Activated CD8-positive, alpha-beta T cell treated with anti-CD3 and anti-CD28 coated beads for 36 hours (primary cell): Measurements from ENCODE around the gene DAPK2. TPM values are rescaled to one million over a fixed set of nuclear protein-coding genes. Genes with fewer than 3 reads are reported as not detected.

Experiments used
- ATAC-seq: fragments of 200-7000 bp; cut with Tn5 transposase; one replicate; pipeline ENCODE4 v1.10.0; 2021; ENCODE audit warnings: mild to moderate bottlenecking, moderate library complexity
- CTCF ChIA-PET: fragments of 350-600 bp; sonication (Branson Sonifier 250); formaldehyde crosslinking; loops from one replicate; lab custom pipeline; 2021; ENCODE audit warnings: antibody characterized with exemption; lab: Charles Lee
- POLR2A ChIA-PET: fragments of 350-600 bp; sonication (Branson Sonifier 250); formaldehyde crosslinking; loops from one replicate; lab custom pipeline; 2021; ENCODE audit warnings: antibody characterized with exemption; lab: Charles Lee
- DNase-seq: peaks from one replicate; pipeline ENCODE4 v3.0.0-alpha.2; 2020
- H3K27ac Mint-ChIP-seq: one replicate; pipeline ENCODE4 v1.8.0; 2021; ENCODE audit warnings: mild to moderate bottlenecking, mixed read lengths
- H3K27me3 Mint-ChIP-seq: one replicate; pipeline ENCODE4 v1.8.0; 2021; ENCODE audit warnings: mixed read lengths
- H3K36me3 Mint-ChIP-seq: one replicate; pipeline ENCODE4 v1.8.0; 2021; ENCODE audit warnings: low read depth, mixed read lengths
- H3K4me1 Mint-ChIP-seq: one replicate; pipeline ENCODE4 v1.8.0; 2021; ENCODE audit warnings: low read depth, mixed read lengths
- H3K4me3 Mint-ChIP-seq: one replicate; pipeline ENCODE4 v1.8.0; 2021; ENCODE audit warnings: mild to moderate bottlenecking, moderate library complexity, mixed read lengths
- H3K9me3 Mint-ChIP-seq: one replicate; pipeline ENCODE4 v1.8.0; 2021; ENCODE audit warnings: mixed read lengths
- intact Hi-C: fragments of 100-400 bp; cut with micrococcal nuclease; formaldehyde crosslinking; loops from one replicate; pipeline ENCODE4 v1.10.0; 2022
- total RNA-seq, 2 experiments: library from RNA; stranded (reverse); gene quantifications; one replicate each; pipeline ENCODE4 v1.2.3, GENCODE V29; 2021
- TF ChIP-seq, protein P1 (sequence below): fragments of 200-600 bp; IDR thresholded peaks from one replicate; pipeline ENCODE4 v1.8.0; 2022; ENCODE audit warnings: antibody characterized with exemption, mild to moderate bottlenecking

DAPK2 gene
- total RNA-seq, 2 experiments from 2014 or later = 1.2 to 1.5 TPM

DNA sequence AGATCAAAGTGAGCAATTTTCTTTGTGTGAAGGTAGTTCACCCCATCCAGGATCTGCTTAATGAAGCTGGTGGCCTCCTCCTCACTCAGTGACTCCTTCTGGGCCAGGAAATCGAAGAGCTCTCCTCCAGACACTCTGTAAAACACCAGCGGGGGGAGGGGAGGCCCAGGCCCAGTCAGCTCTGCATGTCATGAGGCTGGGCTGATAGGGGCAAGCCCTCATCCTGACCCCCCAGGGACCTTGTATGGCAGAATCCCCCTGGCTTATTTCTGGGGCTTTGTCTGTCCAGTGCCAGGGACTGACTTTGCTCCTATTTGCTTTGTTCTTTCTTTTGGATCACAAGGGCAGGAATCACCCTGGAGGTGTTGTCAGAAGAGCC lies 74.9 kb downstream of the DAPK2 start:
- ChIA-PET POLR2A (interaction anchor here (0.8 to 1.0 kb wide), 3 partner anchors 14 to 54 kb away, joined by 3 read pairs; no protein-coding TSS in a partner anchor), CTCF (interaction anchor here (1.0 to 4.7 kb wide), 8 partner anchors 14 to 362 kb away, joined by 3 to 30 read pairs (median 5); partner anchors contain the start of gene DAPK2)
- Mint-ChIP-seq H3K27me3 (no peaks in the 10 kb centered on the region), H3K36me3 (no peaks in the 10 kb centered on the region), H3K27ac (peak overlapping the region; percentile 89), H3K4me3 (peak overlapping the region; percentile 11), H3K4me1 (peaks cover 41% of the 10 kb centered on the region), H3K9me3 (no peaks in the 10 kb centered on the region)
- TF ChIP-seq, protein P1, sequence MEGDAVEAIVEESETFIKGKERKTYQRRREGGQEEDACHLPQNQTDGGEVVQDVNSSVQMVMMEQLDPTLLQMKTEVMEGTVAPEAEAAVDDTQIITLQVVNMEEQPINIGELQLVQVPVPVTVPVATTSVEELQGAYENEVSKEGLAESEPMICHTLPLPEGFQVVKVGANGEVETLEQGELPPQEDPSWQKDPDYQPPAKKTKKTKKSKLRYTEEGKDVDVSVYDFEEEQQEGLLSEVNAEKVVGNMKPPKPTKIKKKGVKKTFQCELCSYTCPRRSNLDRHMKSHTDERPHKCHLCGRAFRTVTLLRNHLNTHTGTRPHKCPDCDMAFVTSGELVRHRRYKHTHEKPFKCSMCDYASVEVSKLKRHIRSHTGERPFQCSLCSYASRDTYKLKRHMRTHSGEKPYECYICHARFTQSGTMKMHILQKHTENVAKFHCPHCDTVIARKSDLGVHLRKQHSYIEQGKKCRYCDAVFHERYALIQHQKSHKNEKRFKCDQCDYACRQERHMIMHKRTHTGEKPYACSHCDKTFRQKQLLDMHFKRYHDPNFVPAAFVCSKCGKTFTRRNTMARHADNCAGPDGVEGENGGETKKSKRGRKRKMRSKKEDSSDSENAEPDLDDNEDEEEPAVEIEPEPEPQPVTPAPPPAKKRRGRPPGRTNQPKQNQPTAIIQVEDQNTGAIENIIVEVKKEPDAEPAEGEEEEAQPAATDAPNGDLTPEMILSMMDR = no peak
- DNase-seq = peak; percentile 71
- peak; percentile 64 for ATAC-seq
- intact Hi-C loops = no loop called here

DNA sequence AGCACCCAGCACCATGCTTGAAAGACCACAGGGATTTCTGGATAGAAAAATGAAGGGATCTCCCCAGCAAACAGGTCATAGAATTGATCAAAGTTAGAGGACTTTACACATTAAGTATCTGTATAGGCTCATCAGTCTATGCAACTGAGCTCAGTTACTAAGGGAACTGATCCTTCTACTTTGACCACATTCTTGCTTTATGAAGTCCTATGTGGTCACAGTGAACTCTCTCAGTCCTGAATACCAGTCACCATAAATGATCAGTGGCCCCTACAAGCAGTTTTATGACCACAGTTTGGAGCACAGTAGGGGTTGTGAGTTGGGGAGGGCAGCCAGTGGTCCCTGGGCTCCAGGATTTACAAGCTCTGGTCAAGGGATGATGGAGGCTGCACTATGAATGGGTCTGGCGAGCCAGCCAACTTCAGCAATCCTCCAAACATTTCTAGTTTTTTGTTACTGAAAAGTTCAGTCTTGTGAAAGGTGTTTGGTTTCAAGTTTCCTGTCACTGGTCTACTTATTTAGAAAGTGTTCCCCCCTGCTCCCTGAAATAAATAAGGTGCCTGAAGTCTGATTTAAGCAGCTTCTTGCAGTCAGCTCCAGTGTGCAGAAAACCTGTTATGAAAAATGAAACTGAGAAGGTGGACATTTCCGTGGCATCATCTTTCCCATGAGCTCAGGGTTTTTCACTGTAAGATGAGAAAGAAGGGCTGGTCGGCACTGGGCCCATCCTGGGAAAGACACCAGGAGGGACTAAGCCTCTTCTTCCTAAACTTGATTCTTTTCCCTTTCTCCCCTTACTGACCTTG lies 75.5 kb downstream of the DAPK2 start:
- ATAC-seq (peak; percentile 83), DNase-seq (peak; percentile 65)
- H3K36me3 Mint-ChIP-seq = no peaks in the 10 kb centered on the region
- H3K27me3 Mint-ChIP-seq = no peaks in the 10 kb centered on the region
- POLR2A ChIA-PET = interaction anchor here (0.8 to 0.9 kb wide), 2 partner anchors 22 to 54 kb away, joined by 3 read pairs; no protein-coding TSS in a partner anchor
- no peaks in the 10 kb centered on the region for H3K9me3 Mint-ChIP-seq
- H3K4me1 Mint-ChIP-seq = peaks cover 41% of the 10 kb centered on the region
- TF ChIP-seq, protein P1 = no peak
- intact Hi-C loops = no loop called here
- peak overlapping the region; percentile 11 for H3K4me3 Mint-ChIP-seq
- CTCF ChIA-PET = interaction anchor here (1.0 to 4.7 kb wide), 8 partner anchors 14 to 361 kb away, joined by 3 to 30 read pairs (median 5); partner anchors contain the start of gene DAPK2
- H3K27ac Mint-ChIP-seq = peak overlapping the region; percentile 89

DNA sequence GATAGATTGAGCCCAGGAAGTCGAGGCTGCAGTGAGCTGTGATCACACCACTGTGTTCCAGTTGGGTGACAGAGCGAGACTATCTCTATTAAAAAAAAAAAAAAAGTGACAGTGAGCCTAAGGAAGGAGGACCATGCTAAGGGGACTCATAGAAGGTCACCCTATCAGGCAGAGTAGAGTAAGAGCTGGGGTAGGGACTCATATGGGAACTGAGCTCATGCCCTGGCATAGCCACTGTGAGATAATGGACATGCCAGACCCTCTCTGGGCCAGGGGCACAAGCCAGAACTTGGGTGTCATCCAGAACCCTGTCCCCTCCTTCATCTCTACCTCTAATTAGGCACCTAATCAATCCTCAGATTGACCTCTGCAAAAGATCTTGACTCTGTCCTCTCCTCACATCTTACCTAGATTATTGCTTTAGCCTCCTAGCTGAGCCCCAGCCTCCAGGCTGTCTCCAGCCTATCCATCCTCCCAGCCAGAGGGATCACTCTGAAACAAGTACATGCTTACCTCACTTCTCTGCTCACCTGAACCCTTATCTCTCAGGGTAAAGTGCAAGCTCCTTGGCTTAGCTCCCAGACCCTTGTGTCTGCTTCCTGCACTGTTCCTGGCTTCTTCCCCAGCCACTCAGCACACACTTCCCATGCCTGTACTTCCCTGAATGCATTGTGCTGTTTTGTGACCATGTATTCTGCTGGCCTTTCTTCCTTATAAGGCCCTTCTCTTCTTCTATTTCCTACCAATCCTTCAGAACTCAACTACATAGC lies 76.4 kb downstream of the DAPK2 start:
- Mint-ChIP-seq H3K27me3 (no peaks in the 10 kb centered on the region), H3K9me3 (no peaks in the 10 kb centered on the region), H3K27ac (peak overlapping the region; percentile 89), H3K36me3 (no peaks in the 10 kb centered on the region), H3K4me3 (no peak overlapping the region), H3K4me1 (peaks cover 41% of the 10 kb centered on the region)
- ChIA-PET POLR2A (interaction anchor here (0.6 kb wide), 1 partner anchor 22 kb away, joined by 3 read pairs; no protein-coding TSS in a partner anchor), CTCF (interaction anchor here (1.0 to 4.7 kb wide), 6 partner anchors 24 to 360 kb away, joined by 3 to 30 read pairs (median 7); partner anchors contain the start of gene DAPK2)
- DNase-seq = no peak
- intact Hi-C loops = no loop called here
- ATAC-seq = no peak
- TF ChIP-seq, protein P1 = no peak

DNA sequence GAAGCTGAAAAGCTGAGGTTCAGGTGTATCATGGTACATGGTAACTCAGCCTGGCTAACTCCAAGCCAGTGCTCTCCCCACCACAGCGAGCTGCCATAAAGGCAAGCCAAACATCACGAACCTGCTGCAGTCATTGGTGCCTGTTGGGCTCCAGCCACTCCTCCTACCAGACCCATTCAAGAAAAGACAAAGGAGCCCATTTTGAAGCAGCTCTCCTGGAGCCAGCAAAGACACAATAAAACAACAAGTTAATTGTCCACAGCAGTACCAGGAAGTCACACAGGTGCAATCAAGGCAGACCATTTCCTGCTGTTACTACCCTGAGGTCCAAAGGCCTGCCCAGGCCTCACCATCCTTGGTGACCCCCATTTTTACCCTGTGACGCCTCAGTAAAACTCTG lies 77.6 kb downstream of the DAPK2 start:
- Mint-ChIP-seq H3K4me1 (peaks cover 41% of the 10 kb centered on the region), H3K36me3 (no peaks in the 10 kb centered on the region), H3K9me3 (peaks cover 4% of the 10 kb centered on the region), H3K27ac (no peak overlapping the region), H3K4me3 (no peak overlapping the region), H3K27me3 (no peaks in the 10 kb centered on the region)
- POLR2A ChIA-PET = interaction anchor here (1.1 kb wide), 1 partner anchor 124 kb away, joined by 3 read pairs; the partner anchor contains the start of gene CIAO2A
- ATAC-seq = no peak
- CTCF ChIA-PET = interaction anchor here (1.1 to 4.7 kb wide), 3 partner anchors 23 to 99 kb away, joined by 7 to 30 read pairs (median 10); partner anchors contain the start of gene DAPK2
- intact Hi-C loops = no loop called here
- TF ChIP-seq, protein P1 = no peak
- DNase-seq = no peak
